ENCODE results near the gene EBLN1. TPM values are rescaled to one million over a fixed set of nuclear protein-coding genes. Genes with fewer than 3 reads are reported as not detected.

EBLN1 gene
- total RNA-seq (2021) (not detected in 2 replicates), Bru-seq, nascent RNA (not detected), BruChase-seq, experiment 1, labeled RNA remaining after a 2-hour chase (not detected), BruChase-seq, experiment 2, labeled RNA remaining after a 6-hour chase (percentile 35 among the genes with signal in this experiment)
- long read RNA-seq, result 0 reads

DNA sequence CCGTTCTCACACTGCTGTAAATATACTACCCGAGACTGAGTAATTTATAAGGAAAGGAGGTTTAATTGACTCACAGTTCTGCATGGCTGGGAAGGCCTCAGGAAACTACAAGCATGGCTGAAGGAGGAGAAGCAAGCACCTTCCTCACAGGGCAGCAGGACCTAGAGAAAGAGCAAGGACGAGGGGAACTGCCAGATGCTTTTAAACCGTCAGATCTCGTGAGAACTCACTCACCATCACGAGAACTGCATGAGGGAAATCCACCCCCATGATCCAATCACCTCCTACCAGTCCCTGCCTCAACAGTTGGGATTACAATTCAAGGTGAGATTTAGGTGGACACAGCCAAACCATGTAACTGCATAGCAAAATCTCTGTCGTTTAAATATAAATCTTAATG lies at the start of gene EBLN1:
Gene EBLN1 (minus strand): TSS at position 174 of the 400 bp plus-strand sequence. CDS start 8,032 bp downstream, outside the sequence.
- Histone ChIP-seq H3F3A (ENCODE audit: insufficient read depth, low read depth) (no peaks in the 10 kb centered on the region), H3K9me2 (ENCODE audit: insufficient read depth) (no peaks in the 10 kb centered on the region), H4K20me1 (ENCODE audit: insufficient read depth) (no peaks in the 10 kb centered on the region), H3K9me3 (ENCODE audit: insufficient read depth, low read depth) (no peaks in the 10 kb centered on the region), H3K79me2 (ENCODE audit: low read depth) (no peaks in the 10 kb centered on the region), H2AFZ (no peak within 1 kb of the TSS), H3K27ac (no peak within 1 kb of the TSS), H3K27me3 (ENCODE audit: insufficient read depth, low read depth) (no peaks in the 10 kb centered on the region), H3K36me3 (ENCODE audit: low read depth) (no peaks in the 10 kb centered on the region), H3K4me3 (no peak within 1 kb of the TSS), H3K4me2 (no peak within 1 kb of the TSS), H3K4me1 (replicated peaks; ENCODE audit: insufficient read depth) (no peaks in the 10 kb centered on the region)
- intact Hi-C loops (cut with micrococcal nuclease; ENCODE audit: unreplicated experiment), result no loop called here
- ChIA-PET POLR2A (ENCODE audit: unreplicated experiment) (no interaction called here), CTCF (no interaction called here)
- BruUV-seq (replicated peaks), result no TSS peak
- TF ChIP-seq, protein P1, sequence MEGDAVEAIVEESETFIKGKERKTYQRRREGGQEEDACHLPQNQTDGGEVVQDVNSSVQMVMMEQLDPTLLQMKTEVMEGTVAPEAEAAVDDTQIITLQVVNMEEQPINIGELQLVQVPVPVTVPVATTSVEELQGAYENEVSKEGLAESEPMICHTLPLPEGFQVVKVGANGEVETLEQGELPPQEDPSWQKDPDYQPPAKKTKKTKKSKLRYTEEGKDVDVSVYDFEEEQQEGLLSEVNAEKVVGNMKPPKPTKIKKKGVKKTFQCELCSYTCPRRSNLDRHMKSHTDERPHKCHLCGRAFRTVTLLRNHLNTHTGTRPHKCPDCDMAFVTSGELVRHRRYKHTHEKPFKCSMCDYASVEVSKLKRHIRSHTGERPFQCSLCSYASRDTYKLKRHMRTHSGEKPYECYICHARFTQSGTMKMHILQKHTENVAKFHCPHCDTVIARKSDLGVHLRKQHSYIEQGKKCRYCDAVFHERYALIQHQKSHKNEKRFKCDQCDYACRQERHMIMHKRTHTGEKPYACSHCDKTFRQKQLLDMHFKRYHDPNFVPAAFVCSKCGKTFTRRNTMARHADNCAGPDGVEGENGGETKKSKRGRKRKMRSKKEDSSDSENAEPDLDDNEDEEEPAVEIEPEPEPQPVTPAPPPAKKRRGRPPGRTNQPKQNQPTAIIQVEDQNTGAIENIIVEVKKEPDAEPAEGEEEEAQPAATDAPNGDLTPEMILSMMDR (conservative IDR thresholded peaks at IDR 0.05), result no peak
- no peak for TF ChIP-seq EZH2 (IDR thresholded peaks at IDR 0.05; ENCODE audit: low read depth)
- DNase-seq, result no peak

DNA sequence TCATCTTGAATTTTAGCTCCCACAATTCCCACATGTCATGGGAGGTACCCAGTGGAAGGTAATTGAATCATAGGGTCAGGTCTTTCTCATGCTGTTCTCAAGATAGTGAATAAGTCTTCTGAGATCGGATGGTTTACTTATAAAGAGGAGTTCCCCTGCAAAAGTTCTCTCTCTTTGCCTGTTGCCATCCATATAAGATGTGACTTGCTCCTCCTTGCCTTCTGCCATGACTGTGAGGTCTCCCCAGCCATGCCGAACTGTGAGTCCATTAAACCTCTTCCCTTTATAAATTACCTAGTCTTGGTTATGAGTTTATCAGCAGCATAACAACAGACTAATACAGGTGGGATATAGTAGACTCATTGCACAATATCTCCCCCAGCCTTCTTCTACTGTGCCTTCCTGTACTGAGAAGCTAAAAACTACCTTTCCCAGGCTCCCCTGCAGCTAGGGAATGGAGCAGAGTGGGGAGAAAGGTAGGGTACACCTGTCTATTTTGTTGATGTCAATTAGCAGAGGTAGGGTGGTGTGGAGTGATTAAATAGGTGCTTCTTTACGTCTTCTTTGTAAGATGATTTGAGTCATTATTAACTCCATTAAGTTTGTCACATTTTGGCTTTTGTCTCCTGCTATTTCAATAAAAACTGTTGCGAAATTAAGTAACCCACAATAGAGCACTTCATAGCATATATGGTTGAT lies 48.2 kb upstream of the EBLN1 start:
- no peaks in the 10 kb centered on the region for H3K9me2 ChIP-seq (ENCODE audit: insufficient read depth)
- no peak for DNase-seq
- POLR2A ChIA-PET (ENCODE audit: unreplicated experiment), result interaction anchor here (0.6 kb wide), 1 partner anchor 1071 kb away, joined by 14 read pairs; no protein-coding TSS in a partner anchor
- TF ChIP-seq, protein P1 (conservative IDR thresholded peaks at IDR 0.05), result no peak
- TF ChIP-seq EZH2 (IDR thresholded peaks at IDR 0.05; ENCODE audit: low read depth), result no peak
- intact Hi-C loops (cut with micrococcal nuclease; ENCODE audit: unreplicated experiment), result no loop called here
- no peaks in the 10 kb centered on the region for H3K79me2 ChIP-seq (ENCODE audit: low read depth)
- no peaks in the 10 kb centered on the region for H3K9me3 ChIP-seq (ENCODE audit: insufficient read depth, low read depth)
- no peaks in the 10 kb centered on the region for H3K36me3 ChIP-seq (ENCODE audit: low read depth)
- no peak overlapping the region for H2AFZ ChIP-seq
- no TSS peak for BruUV-seq (replicated peaks)
- no peaks in the 10 kb centered on the region for H3K4me1 ChIP-seq (replicated peaks; ENCODE audit: insufficient read depth)
- H3F3A ChIP-seq (ENCODE audit: insufficient read depth, low read depth), result no peaks in the 10 kb centered on the region
- no peaks in the 10 kb centered on the region for H3K27me3 ChIP-seq (ENCODE audit: insufficient read depth, low read depth)
- no peak overlapping the region for H3K4me2 ChIP-seq
- H3K27ac ChIP-seq, result no peak overlapping the region
- no peak overlapping the region for H3K4me3 ChIP-seq
- CTCF ChIA-PET, result no interaction called here
- H4K20me1 ChIP-seq (ENCODE audit: insufficient read depth), result no peaks in the 10 kb centered on the region

- Histone ChIP-seq H3K4me2 (no peak overlapping the region), H4K20me1 (ENCODE audit: insufficient read depth) (no peaks in the 10 kb centered on the region), H3K79me2 (ENCODE audit: low read depth) (no peaks in the 10 kb centered on the region), H3K27ac (no peak overlapping the region), H3K4me1 (replicated peaks; ENCODE audit: insufficient read depth) (no peaks in the 10 kb centered on the region), H3K27me3 (ENCODE audit: insufficient read depth, low read depth) (no peaks in the 10 kb centered on the region), H3K4me3 (no peak overlapping the region), H3F3A (ENCODE audit: insufficient read depth, low read depth) (no peaks in the 10 kb centered on the region), H3K36me3 (ENCODE audit: low read depth) (no peaks in the 10 kb centered on the region), H3K9me2 (ENCODE audit: insufficient read depth) (no peaks in the 10 kb centered on the region), H3K9me3 (ENCODE audit: insufficient read depth, low read depth) (no peaks in the 10 kb centered on the region), H2AFZ (no peak overlapping the region)
- no peak for DNase-seq
- BruUV-seq (replicated peaks), result no TSS peak
- ChIA-PET POLR2A (ENCODE audit: unreplicated experiment) (no interaction called here), CTCF (no interaction called here)
- no peak for TF ChIP-seq EZH2 (IDR thresholded peaks at IDR 0.05; ENCODE audit: low read depth)
- TF ChIP-seq, protein P1 (conservative IDR thresholded peaks at IDR 0.05), result no peak
- intact Hi-C loops (cut with micrococcal nuclease; ENCODE audit: unreplicated experiment), result no loop called here
Observed at GRCh38 chr10:22263106-22263505, 45.3 kb upstream of the EBLN1 start.
